ENCODE measurements around the gene COLGALT1. TPM values are rescaled to one million over a fixed set of nuclear protein-coding genes. Genes with fewer than 3 reads are reported as not detected.
"Not testable (repeated sequence)": the region's sequence is repeated elsewhere in the genome, so short reads cannot be mapped to it uniquely, and the experiment has no call there.

Gene COLGALT1
- total RNA-seq, 1 experiment from 2014 or later = 145 TPM

GRCh38 chr19:17579661-17580244, 24.3 kb downstream of the COLGALT1 start:
- in situ Hi-C loops (cut with HindIII; ENCODE audit: low pct_unique_long_range_greater_than_20kb, low sequenced_read_pairs) = no loop called here
- DNase-seq (ENCODE audit: low read depth) = peak; percentile 99

DNA sequence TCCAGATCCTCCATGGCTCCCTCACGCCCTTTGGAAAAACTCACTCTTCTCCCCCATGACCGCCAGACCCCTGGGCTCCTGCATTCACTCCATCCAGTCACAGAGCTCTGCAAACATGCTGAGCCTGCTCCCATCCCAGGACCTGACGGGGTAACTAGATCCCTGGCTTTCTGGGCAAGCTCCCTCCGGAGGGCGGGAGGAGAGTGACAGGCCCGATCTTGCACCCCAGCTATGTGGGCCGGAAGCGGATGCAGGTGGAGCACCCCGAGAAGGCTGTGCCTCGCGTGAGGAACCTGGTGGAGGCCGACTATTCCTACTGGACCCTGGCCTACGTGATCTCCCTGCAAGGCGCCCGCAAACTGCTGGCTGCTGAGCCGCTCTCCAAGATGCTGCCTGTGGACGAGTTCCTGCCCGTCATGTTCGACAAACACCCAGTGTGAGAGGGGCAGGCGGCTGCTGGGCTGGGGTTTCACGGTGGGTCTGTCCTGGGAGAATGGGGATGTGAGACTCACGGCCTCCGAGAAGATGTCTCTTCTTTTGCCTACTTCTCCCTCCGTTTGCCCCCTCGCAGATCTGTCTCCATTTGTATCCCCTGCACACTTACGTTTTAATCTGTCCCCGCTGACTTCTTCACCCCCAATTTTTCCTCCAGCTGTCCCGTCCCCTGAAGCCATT, 25.2 kb downstream of the COLGALT1 start:
- in situ Hi-C loops (cut with HindIII; ENCODE audit: low pct_unique_long_range_greater_than_20kb, low sequenced_read_pairs) = no loop called here
- no peak for DNase-seq (ENCODE audit: low read depth)

- in situ Hi-C loops (cut with HindIII; ENCODE audit: low pct_unique_long_range_greater_than_20kb, low sequenced_read_pairs) = no loop called here
- no peak for DNase-seq (ENCODE audit: low read depth)
These were observed 25.9 kb downstream of the COLGALT1 start for GRCh38 chr19:17581211-17581874.

DNA sequence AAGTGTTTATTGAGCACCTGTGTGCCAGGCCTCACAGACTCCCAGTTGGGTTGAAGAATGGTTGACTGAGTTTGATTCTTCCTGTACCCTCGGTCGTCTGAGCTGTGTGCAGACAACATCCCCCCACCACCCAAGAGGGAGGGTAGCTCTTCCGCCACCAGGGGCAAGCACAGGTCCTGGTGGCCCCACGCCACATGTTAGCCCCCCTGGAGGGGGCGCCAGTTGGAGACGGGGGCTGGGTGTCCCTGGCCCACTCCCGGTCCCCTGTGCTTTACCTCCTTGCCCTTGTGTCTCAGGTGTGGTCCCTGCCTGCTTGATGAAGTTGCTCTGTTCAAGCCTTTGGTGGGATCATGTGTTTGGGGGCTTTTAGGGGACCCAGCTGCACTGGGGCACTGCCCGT, 27.2 kb downstream of the COLGALT1 start:
- in situ Hi-C loops (cut with HindIII; ENCODE audit: low pct_unique_long_range_greater_than_20kb, low sequenced_read_pairs) = no loop called here
- no peak for DNase-seq (ENCODE audit: low read depth)

DNA sequence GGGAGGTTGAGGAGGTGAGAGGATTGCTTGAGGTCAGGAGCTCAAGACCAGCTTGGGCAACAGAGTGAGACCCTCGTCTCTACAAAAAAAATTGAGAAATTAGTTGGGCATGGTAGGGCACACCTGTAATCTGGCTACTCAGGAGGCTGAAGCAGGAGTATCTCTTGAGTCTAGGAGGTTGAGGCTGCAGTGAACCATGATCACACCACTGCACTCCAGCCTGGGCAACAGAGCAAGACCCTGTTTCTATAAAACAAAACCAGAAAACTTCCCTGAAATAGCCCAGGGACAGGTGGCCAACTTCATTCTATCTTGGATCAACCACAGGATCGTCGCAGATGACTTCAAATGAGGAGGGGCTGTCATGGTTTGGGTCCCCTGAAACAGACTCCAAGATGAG, 28.7 kb downstream of the COLGALT1 start:
- no peak for DNase-seq (ENCODE audit: low read depth)
- in situ Hi-C loops (cut with HindIII; ENCODE audit: low pct_unique_long_range_greater_than_20kb, low sequenced_read_pairs) = no loop called here

- DNase-seq (ENCODE audit: low read depth) = not testable (repeated sequence)
These were observed 29.9 kb downstream of the COLGALT1 start for GRCh38 chr19:17585395-17585794.

GRCh38 chr19:17590866-17591265, 35.4 kb downstream of the COLGALT1 start:
- no peak for DNase-seq (ENCODE audit: low read depth)
- in situ Hi-C loops (cut with HindIII; ENCODE audit: low pct_unique_long_range_greater_than_20kb, low sequenced_read_pairs) = no loop called here

More at GRCh38 chr19:17585395-17585794, 29.9 kb downstream of the COLGALT1 start:
- in situ Hi-C loops (cut with HindIII; ENCODE audit: low pct_unique_long_range_greater_than_20kb, low sequenced_read_pairs) = not testable (repeated sequence)

- in situ Hi-C loops (cut with HindIII; ENCODE audit: low pct_unique_long_range_greater_than_20kb, low sequenced_read_pairs); DNase-seq (ENCODE audit: low read depth): not testable (repeated sequence)
These were observed 38.8 kb downstream of the COLGALT1 start for GRCh38 chr19:17594296-17594695.

- in situ Hi-C loops (cut with HindIII; ENCODE audit: low pct_unique_long_range_greater_than_20kb, low sequenced_read_pairs) = not testable (repeated sequence)
These were observed 42.6 kb downstream of the COLGALT1 start for GRCh38 chr19:17598063-17598462.

GRCh38 chr19:17598953-17599352, 43.5 kb downstream of the COLGALT1 start:
- DNase-seq (ENCODE audit: low read depth) = no peak
- in situ Hi-C loops (cut with HindIII; ENCODE audit: low pct_unique_long_range_greater_than_20kb, low sequenced_read_pairs) = no loop called here

More at GRCh38 chr19:17598063-17598462, 42.6 kb downstream of the COLGALT1 start:
- DNase-seq (ENCODE audit: low read depth) = not testable (repeated sequence)

GRCh38 chr19:17599780-17600179, 44.3 kb downstream of the COLGALT1 start:
- DNase-seq (ENCODE audit: low read depth) = no peak
- in situ Hi-C loops (cut with HindIII; ENCODE audit: low pct_unique_long_range_greater_than_20kb, low sequenced_read_pairs) = no loop called here

- in situ Hi-C loops (cut with HindIII; ENCODE audit: low pct_unique_long_range_greater_than_20kb, low sequenced_read_pairs) = no loop called here
- DNase-seq (ENCODE audit: low read depth) = no peak
These were observed 46.2 kb downstream of the COLGALT1 start for GRCh38 chr19:17601683-17602082.

DNA sequence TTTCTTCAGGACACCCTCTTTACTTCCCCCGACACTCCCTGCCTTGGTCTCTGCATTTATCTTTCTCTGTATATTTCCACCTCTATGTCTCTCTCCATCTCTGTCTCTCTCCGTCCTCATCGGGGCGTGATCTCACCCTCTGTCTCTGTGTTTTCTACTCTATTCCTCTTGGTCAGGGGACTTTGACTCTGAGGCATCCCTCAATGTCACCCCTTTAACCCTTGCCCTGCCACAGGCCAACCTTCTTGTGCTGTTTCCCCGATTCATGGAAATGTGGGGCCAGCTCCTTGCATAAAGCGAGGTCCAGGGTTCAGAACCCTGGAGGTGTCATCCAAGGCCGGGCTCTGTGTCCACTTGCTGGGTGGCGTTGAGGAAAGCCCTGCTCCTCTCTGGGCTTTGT, 46.8 kb downstream of the COLGALT1 start:
- in situ Hi-C loops (cut with HindIII; ENCODE audit: low pct_unique_long_range_greater_than_20kb, low sequenced_read_pairs) = no loop called here
- no peak for DNase-seq (ENCODE audit: low read depth)

DNA sequence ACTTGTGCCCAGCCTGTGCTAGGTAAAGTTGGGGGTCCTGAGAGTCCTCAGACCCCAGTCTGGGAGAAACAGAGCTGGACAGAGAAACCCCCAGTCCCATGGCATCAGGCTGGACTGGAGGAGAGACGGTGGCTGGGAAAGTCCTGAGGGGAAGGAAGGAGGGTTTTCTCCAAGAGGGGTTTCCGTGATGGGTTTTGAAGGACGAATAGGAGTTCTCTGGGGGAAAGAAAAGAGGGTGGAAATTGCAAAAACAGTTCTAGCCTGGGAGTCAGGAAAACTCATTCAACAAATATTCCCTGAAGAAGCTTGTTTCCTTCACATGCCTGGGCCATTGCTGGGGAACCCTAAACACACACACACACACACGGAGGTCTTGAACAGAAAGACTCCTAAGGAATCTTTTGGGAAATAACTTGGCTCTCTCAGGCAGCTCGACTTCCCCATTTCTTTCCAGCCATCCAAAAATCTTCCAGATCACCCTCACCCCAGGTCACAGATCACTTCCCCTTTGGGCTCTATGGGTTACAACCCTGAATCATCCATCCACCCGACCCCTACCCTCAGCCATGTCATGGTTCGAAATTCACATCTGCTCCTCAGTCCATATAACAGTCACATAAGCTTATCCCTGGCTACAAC, 47.5 kb downstream of the COLGALT1 start:
- in situ Hi-C loops (cut with HindIII; ENCODE audit: low pct_unique_long_range_greater_than_20kb, low sequenced_read_pairs) = no loop called here

GRCh38 chr19:17604372-17605025, 49.0 kb downstream of the COLGALT1 start:
- no peak for DNase-seq (ENCODE audit: low read depth)
- in situ Hi-C loops (cut with HindIII; ENCODE audit: low pct_unique_long_range_greater_than_20kb, low sequenced_read_pairs) = no loop called here

More for the DNA sequence above, 47.5 kb downstream of the COLGALT1 start:
- DNase-seq (ENCODE audit: low read depth) = no peak

DNA sequence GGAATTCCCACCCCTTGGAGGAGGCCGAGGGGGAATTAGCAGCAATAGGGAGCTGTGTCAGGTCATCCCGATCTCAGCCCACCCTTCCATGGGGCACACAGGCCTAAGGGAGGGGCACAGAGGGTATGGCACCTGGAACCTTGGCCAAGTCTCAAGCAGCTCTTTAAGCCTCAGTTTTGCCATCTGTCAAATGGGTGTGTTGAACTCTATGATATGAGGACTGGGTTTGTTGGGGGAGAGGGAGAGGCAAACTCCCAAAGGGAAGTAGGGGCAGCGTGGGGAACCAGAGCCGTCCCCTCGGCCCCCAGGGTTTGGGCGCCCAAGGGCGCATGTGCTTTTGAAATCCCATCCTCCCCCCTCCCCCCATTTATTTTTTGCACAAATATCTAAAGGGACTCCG, 49.7 kb downstream of the COLGALT1 start:
- in situ Hi-C loops (cut with HindIII; ENCODE audit: low pct_unique_long_range_greater_than_20kb, low sequenced_read_pairs) = no loop called here

DNA sequence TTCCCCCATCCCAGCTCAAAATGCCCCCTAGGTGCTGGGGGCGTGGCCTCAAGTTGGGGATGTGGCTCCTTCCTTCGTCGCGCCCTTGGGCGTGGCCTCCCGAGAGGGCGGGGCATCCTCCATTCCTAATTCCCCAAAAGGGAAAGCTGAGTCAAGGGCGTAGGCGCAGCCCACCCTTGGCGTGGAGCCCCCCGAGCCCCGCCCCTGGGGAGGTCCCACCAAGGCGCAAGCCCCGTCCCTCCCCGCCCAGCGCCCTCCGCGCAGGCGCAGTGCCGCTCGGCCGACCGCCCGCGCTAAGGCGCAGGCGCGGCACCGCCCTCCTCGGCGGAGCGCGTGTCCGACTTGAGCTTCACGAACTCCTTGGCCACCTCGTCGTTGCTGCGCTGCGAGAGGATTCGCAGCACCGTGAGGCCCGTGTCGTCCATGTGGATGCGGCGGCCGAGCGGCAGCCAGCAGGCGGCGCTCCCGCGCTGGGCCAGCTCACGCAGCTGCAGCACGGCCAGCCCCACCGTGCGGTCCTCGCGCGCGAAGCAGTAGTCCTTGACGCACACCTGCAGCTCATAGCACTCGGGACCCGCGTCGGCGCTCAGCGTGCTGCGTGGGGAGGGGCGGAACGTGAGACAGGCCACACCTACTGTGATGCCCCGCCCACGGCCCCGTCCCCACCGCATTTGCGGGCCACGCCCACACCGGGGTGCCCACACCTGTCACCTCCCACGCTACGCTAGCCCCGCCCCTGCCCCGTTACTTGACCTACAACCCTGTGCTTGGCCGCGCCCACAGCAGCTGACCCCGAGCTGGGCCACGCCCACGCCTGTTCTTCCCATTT, 50.5 kb downstream of the COLGALT1 start:
- in situ Hi-C loops (cut with HindIII; ENCODE audit: low pct_unique_long_range_greater_than_20kb, low sequenced_read_pairs) = no loop called here
- DNase-seq (ENCODE audit: low read depth) = peak; percentile 99

More for the DNA sequence above, 49.7 kb downstream of the COLGALT1 start:
- no peak for DNase-seq (ENCODE audit: low read depth)
